Measurements from ENCODE around the gene IFNA16.

- TF ChIP-seq CTCF (IDR thresholded peaks at IDR 0.05; ENCODE audit: poor library complexity), result no peak
- TF ChIP-seq EZH2phosphoT487 (IDR thresholded peaks at IDR 0.05; ENCODE audit: low read depth, severe bottlenecking, unreplicated experiment), result no peak
Measured at GRCh38 chr9:21239911-21240310, 22.8 kb upstream of the IFNA16 start, which contains the start of gene IFNA14.
